ENCODE measurements around the gene CDKN2B-AS1. TPM values are rescaled to one million over a fixed set of nuclear protein-coding genes. Genes with fewer than 3 reads are reported as not detected.

Gene CDKN2B-AS1
- total RNA-seq, 1 experiment from 2014 or later: not detected

- H3K36me3 Mint-ChIP-seq (ENCODE audit: insufficient read depth in 1 of 3, low read depth in 3 of 3): no peaks in the 10 kb centered on the region
- H3K4ac ChIP-seq (ENCODE audit: low read depth, low read length): no peak overlapping the region
Observed at GRCh38 chr9:21965401-21965951, 29.1 kb upstream of the CDKN2B-AS1 start.

More at GRCh38 chr9:21965401-21965951, 29.1 kb upstream of the CDKN2B-AS1 start:
- Histone ChIP-seq H3K18ac (ENCODE audit: insufficient read length, low read depth, low read length) (no peak overlapping the region), H4K20me1 (ENCODE audit: control insufficient read depth, insufficient read depth, insufficient read length) (no peaks in the 10 kb centered on the region), H2BK20ac (ENCODE audit: low read depth, low read length, poor library complexity, severe bottlenecking) (no peak overlapping the region), H3K4me2 (ENCODE audit: insufficient read depth, insufficient read length, low read length) (peak overlapping the region; percentile 78), H3K23ac (ENCODE audit: insufficient read length, low read depth, low read length) (no peak overlapping the region), H4K8ac (replicated peaks; ENCODE audit: insufficient read length, low read depth, low read length) (no peak overlapping the region), H3T11ph (ENCODE audit: low read length) (no peak overlapping the region), H3K27ac (ENCODE audit: insufficient read length, low read depth, low read length) (no peak overlapping the region), H2BK15ac (ENCODE audit: low read depth, low read length) (no peak overlapping the region), H3K79me1 (ENCODE audit: insufficient read depth, low read depth, low read length, poor library complexity, severe bottlenecking) (no peaks in the 10 kb centered on the region), H3K9me3 (ENCODE audit: control insufficient read depth, low read depth, low read length) (no peaks in the 10 kb centered on the region), H3K4me1 (ENCODE audit: insufficient read depth, low read length) (no peaks in the 10 kb centered on the region; the same call in 1 of the 2 replicates), H4K5ac (ENCODE audit: insufficient read length, low read depth, low read length) (no peak overlapping the region), H2BK120ac (ENCODE audit: low read depth, low read length, poor library complexity, severe bottlenecking) (no peak overlapping the region), H3K56ac (ENCODE audit: insufficient read length, low read depth, low read length) (no peak overlapping the region), H3K79me2 (ENCODE audit: insufficient read depth, low read length) (no peaks in the 10 kb centered on the region), H3K9ac (ENCODE audit: extremely low read depth, insufficient read length, low read length) (no peak overlapping the region), H3K14ac (ENCODE audit: insufficient read depth, low read length) (no peak overlapping the region), H4K91ac (ENCODE audit: insufficient read length, low read depth, low read length) (no peak overlapping the region), H2AK5ac (ENCODE audit: insufficient read length, low read length) (no peak overlapping the region), H2BK12ac (ENCODE audit: insufficient read length, low read depth, low read length) (no peak overlapping the region), H3K27me3 (ENCODE audit: insufficient read depth, low read length) (peaks cover 66% of the 10 kb centered on the region), H2AFZ (ENCODE audit: low read length) (no peak overlapping the region), H3K23me2 (ENCODE audit: insufficient read length, low read depth, low read length, poor library complexity, severe bottlenecking) (peaks cover 4% of the 10 kb centered on the region), H2BK5ac (ENCODE audit: insufficient read length, low read length) (no peak overlapping the region)
- Mint-ChIP-seq H3K27me3 (ENCODE audit: low read depth) (peaks cover 97% of the 10 kb centered on the region), H3K27ac (no peak overlapping the region), H3K4me3 (peak overlapping the region; percentile 45 to 75; a peak in 4 of 5 replicates), H3K9me3 (peaks cover 8 to 10% of the 10 kb centered on the region in 2 experiments), H3K4me1 (peaks cover 28 to 43% of the 10 kb centered on the region in 2 experiments)
- peak; percentile 75 for DNase-seq
- no CpG with 5 or more reads among the region's 30 CpGs for WGBS (ENCODE audit: extremely low coverage, insufficient read length, low lambda C conversion rate)
- TF ChIP-seq CTCF (conservative IDR thresholded peaks at IDR 0.05): peak; percentile 65

Data from H9 (cell line).